Calu3 (cell line): Measurements from ENCODE around the gene EREG. TPM values are rescaled to one million over a fixed set of nuclear protein-coding genes. Genes with fewer than 3 reads are reported as not detected.

Experiments used
- BruUV-seq: library from RNA; stranded (reverse); fragments of 400-500 nt; replicated peaks from 2 replicates; lab custom pipeline; 2021; lab: Mats Ljungman, UMichigan
- CTCF ChIA-PET: fragments of 300-600 bp; sonication (Branson Sonifier 250); formaldehyde crosslinking; loops from one replicate; lab custom pipeline; 2022; ENCODE audit warnings: antibody characterized with exemption; lab: Charles Lee
- DNase-seq: peaks from one replicate; pipeline ENCODE4 v3.0.0; 2022
- H3K27ac Mint-ChIP-seq: one replicate; pipeline ENCODE4 v1.8.0; 2022; ENCODE audit warnings: mixed read lengths; ENCODE audit not compliant: unreplicated experiment
- H3K27me3 Mint-ChIP-seq: one replicate; pipeline ENCODE4 v1.8.0; 2022; ENCODE audit warnings: mixed read lengths; ENCODE audit not compliant: unreplicated experiment
- H3K36me3 Mint-ChIP-seq: one replicate; pipeline ENCODE4 v1.8.0; 2022; ENCODE audit warnings: mild to moderate bottlenecking, moderate library complexity, mixed read lengths; ENCODE audit not compliant: insufficient read depth, unreplicated experiment
- H3K4me1 Mint-ChIP-seq: one replicate; pipeline ENCODE4 v1.8.0; 2022; ENCODE audit warnings: mild to moderate bottlenecking, low read depth, mixed read lengths; ENCODE audit not compliant: unreplicated experiment
- H3K4me3 Mint-ChIP-seq: one replicate; pipeline ENCODE4 v1.8.0; 2022; ENCODE audit warnings: mild to moderate bottlenecking, low read depth, moderate library complexity, mixed read lengths; ENCODE audit not compliant: unreplicated experiment
- H3K9me3 Mint-ChIP-seq: one replicate; pipeline ENCODE4 v1.8.0; 2022; ENCODE audit warnings: low read depth, mixed read lengths; ENCODE audit not compliant: unreplicated experiment
- intact Hi-C: fragments of 100-400 bp; cut with micrococcal nuclease; formaldehyde crosslinking; loops from one replicate; pipeline ENCODE4 v1.10.0; 2022; ENCODE audit not compliant: unreplicated experiment
- total RNA-seq: library from RNA; stranded (reverse); gene quantifications from 2 replicates; pipeline ENCODE4 v1.2.3, GENCODE V29; 2022
- TF ChIP-seq, protein P1 (sequence below): fragments of 200-600 bp; IDR thresholded peaks from one replicate; pipeline ENCODE4 v1.8.0; 2022; ENCODE audit warnings: antibody characterized with exemption; ENCODE audit not compliant: unreplicated experiment

The EREG gene
- total RNA-seq, 1 experiment from 2014 or later, result 422 TPM

DNA sequence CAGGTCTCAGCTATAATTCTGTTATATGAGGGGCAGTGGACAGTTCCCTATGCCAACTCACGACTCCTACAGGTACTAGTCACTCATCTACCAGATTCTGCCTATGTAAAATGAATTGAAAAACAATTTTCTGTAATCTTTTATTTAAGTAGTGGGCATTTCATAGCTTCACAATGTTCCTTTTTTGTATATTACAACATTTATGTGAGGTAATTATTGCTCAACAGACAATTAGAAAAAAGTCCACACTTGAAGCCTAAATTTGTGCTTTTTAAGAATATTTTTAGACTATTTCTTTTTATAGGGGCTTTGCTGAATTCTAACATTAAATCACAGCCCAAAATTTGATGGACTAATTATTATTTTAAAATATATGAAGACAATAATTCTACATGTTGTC, 20.4 kb downstream of the EREG start:
- TF ChIP-seq, protein P1, sequence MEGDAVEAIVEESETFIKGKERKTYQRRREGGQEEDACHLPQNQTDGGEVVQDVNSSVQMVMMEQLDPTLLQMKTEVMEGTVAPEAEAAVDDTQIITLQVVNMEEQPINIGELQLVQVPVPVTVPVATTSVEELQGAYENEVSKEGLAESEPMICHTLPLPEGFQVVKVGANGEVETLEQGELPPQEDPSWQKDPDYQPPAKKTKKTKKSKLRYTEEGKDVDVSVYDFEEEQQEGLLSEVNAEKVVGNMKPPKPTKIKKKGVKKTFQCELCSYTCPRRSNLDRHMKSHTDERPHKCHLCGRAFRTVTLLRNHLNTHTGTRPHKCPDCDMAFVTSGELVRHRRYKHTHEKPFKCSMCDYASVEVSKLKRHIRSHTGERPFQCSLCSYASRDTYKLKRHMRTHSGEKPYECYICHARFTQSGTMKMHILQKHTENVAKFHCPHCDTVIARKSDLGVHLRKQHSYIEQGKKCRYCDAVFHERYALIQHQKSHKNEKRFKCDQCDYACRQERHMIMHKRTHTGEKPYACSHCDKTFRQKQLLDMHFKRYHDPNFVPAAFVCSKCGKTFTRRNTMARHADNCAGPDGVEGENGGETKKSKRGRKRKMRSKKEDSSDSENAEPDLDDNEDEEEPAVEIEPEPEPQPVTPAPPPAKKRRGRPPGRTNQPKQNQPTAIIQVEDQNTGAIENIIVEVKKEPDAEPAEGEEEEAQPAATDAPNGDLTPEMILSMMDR, result no peak
- H3K4me1 Mint-ChIP-seq, result peaks cover 15% of the 10 kb centered on the region
- H3K4me3 Mint-ChIP-seq, result no peak overlapping the region
- H3K36me3 Mint-ChIP-seq, result peaks cover 94% of the 10 kb centered on the region
- H3K27ac Mint-ChIP-seq, result no peak overlapping the region
- CTCF ChIA-PET, result no interaction called here
- no peak for DNase-seq
- intact Hi-C loops, result no loop called here
- H3K9me3 Mint-ChIP-seq, result no peaks in the 10 kb centered on the region
- H3K27me3 Mint-ChIP-seq, result no peaks in the 10 kb centered on the region
- no TSS peak for BruUV-seq

DNA sequence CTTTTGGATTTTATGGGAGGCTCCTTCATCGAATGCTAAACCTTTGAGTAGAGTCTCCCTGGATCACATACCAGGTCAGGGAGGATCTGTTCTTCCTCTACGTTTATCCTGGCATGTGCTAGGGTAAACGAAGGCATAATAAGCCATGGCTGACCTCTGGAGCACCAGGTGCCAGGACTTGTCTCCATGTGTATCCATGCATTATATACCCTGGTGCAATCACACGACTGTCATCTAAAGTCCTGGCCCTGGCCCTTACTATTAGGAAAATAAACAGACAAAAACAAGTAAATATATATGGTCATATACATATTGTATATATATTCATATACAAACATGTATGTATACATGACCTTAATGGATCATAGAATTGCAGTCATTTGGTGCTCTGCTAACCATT, 21.2 kb downstream of the EREG start:
- Mint-ChIP-seq H3K9me3 (no peaks in the 10 kb centered on the region), H3K27ac (peak overlapping the region; percentile 77), H3K4me3 (peak overlapping the region; percentile 24), H3K36me3 (peaks cover 94% of the 10 kb centered on the region), H3K4me1 (peaks cover 17% of the 10 kb centered on the region), H3K27me3 (no peaks in the 10 kb centered on the region)
- BruUV-seq, result no TSS peak
- CTCF ChIA-PET, result no interaction called here
- no peak for DNase-seq
- TF ChIP-seq, protein P1, result no peak
- intact Hi-C loops, result no loop called here

DNA sequence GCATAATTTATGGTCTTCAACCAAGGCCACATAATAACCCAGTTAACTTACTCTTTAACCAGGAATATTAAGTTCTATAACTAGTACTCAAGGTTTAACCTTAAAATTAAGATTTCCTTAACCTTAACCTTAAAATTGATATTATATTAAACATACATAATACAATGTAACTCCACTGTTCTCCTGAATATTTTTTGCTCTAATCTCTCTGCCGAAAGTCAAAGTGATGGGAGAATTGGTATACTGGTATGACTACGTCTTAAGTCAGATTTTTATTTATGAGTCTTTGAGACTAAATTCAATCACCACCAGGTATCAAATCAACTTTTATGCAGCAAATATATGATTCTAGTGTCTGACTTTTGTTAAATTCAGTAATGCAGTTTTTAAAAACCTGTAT, 22.8 kb downstream of the EREG start:
- peak overlapping the region; percentile 87 for H3K27ac Mint-ChIP-seq
- TF ChIP-seq, protein P1, result no peak
- no peaks in the 10 kb centered on the region for H3K27me3 Mint-ChIP-seq
- H3K4me3 Mint-ChIP-seq, result peak overlapping the region; percentile 40
- H3K36me3 Mint-ChIP-seq, result peaks cover 94% of the 10 kb centered on the region
- BruUV-seq, result TSS peak; percentile 0
- intact Hi-C loops, result no loop called here
- H3K9me3 Mint-ChIP-seq, result no peaks in the 10 kb centered on the region
- DNase-seq, result no peak
- H3K4me1 Mint-ChIP-seq, result peaks cover 27% of the 10 kb centered on the region
- CTCF ChIA-PET, result no interaction called here

DNA sequence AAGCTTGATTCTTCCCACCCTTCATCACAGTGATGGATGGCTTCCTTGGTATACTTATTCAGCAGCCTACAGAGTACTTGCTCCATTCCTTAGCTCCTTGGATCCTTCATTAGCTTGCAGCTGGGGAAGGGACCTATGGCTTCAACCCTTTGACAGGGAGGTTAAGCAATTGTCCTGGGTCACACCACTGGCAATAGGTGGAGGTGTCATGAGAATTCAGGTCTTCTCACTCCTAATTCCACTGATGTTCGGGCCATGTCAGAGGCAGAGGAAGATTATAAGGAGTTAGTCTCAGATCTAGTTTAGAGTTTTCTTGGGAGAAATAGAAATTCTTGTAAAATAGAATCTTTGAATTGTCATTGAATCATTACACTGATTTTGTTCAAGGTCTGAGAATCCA, 24.5 kb downstream of the EREG start:
- Mint-ChIP-seq H3K36me3 (peaks cover 94% of the 10 kb centered on the region), H3K27me3 (no peaks in the 10 kb centered on the region), H3K9me3 (no peaks in the 10 kb centered on the region), H3K4me1 (peaks cover 42% of the 10 kb centered on the region), H3K27ac (peak overlapping the region; percentile 87), H3K4me3 (peak overlapping the region; percentile 24)
- TF ChIP-seq, protein P1, result no peak
- intact Hi-C loops, result no loop called here
- CTCF ChIA-PET, result no interaction called here
- no peak for DNase-seq
- BruUV-seq, result no TSS peak
